ENCODE data around the gene OR51E2.

DNA sequence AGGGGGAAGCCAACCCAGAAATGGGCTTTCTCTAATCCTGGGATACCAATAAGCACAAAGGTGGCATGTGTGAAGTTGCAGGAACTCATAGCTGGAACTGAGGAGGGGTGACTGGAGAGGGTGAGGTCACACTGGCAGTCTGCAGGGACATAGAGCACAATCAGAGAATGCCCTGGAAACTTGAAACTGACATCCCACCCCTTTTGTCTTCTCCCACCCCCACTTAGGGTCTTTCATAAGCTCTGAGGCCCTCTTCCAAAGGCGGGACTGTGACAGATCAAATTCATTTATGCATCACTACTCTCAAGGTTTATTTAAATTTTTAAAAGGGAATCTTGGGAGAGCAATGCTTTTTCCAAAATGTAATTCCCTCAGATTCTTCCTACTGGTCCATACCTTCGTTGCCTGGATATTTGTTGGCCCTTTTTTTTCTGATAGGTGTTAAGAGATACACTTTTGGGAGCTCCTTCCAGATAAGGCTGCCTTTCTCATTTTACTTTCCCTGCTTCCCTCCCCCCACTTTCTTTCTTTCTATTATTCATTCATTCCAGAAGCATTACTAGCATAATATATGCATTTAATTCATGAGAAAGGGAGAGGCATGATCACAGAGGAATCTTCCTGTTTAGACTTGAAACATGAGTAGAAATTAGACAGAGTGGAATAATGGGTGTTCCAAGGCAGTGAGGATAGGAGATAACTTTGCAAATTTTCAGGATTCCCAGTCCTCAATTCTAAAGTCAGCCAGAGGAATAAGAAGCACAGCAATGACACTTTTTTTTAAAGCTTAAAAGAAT is 14.8 kb downstream of the OR51E2 start:
- TF ChIP-seq, protein P1, sequence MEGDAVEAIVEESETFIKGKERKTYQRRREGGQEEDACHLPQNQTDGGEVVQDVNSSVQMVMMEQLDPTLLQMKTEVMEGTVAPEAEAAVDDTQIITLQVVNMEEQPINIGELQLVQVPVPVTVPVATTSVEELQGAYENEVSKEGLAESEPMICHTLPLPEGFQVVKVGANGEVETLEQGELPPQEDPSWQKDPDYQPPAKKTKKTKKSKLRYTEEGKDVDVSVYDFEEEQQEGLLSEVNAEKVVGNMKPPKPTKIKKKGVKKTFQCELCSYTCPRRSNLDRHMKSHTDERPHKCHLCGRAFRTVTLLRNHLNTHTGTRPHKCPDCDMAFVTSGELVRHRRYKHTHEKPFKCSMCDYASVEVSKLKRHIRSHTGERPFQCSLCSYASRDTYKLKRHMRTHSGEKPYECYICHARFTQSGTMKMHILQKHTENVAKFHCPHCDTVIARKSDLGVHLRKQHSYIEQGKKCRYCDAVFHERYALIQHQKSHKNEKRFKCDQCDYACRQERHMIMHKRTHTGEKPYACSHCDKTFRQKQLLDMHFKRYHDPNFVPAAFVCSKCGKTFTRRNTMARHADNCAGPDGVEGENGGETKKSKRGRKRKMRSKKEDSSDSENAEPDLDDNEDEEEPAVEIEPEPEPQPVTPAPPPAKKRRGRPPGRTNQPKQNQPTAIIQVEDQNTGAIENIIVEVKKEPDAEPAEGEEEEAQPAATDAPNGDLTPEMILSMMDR (IDR thresholded peaks at IDR 0.05): no peak
- TF ChIP-seq POLR2AphosphoS5 (IDR thresholded peaks at IDR 0.05) (no peak), POLR2A (IDR thresholded peaks at IDR 0.05) (no peak)
